Dermis microvascular lymphatic vessel endothelial cell (primary cell): ENCODE data around the gene NAXE. TPM values are rescaled to one million over a fixed set of nuclear protein-coding genes. Genes with fewer than 3 reads are reported as not detected.
"Not testable (repeated sequence)": the region's sequence is repeated elsewhere in the genome, so short reads cannot be mapped to it uniquely, and the experiment has no call there.

Source experiments
- DNase-seq, 2 donors: peaks; one replicate each; pipeline versions ENCODE4 v3.0.0 to v3.0.0-alpha.2; 2010; ENCODE audit warnings: low read depth in 2 of 2
- total RNA-seq: library from RNA; depleted of rRNA; stranded (reverse); fragments of >200 nt; gene quantifications from 2 replicates; pipeline ENCODE4 v1.2.1, GENCODE V29; 2014

The NAXE gene
- total RNA-seq, 1 donor from 2014 or later: 55.3 TPM

DNA sequence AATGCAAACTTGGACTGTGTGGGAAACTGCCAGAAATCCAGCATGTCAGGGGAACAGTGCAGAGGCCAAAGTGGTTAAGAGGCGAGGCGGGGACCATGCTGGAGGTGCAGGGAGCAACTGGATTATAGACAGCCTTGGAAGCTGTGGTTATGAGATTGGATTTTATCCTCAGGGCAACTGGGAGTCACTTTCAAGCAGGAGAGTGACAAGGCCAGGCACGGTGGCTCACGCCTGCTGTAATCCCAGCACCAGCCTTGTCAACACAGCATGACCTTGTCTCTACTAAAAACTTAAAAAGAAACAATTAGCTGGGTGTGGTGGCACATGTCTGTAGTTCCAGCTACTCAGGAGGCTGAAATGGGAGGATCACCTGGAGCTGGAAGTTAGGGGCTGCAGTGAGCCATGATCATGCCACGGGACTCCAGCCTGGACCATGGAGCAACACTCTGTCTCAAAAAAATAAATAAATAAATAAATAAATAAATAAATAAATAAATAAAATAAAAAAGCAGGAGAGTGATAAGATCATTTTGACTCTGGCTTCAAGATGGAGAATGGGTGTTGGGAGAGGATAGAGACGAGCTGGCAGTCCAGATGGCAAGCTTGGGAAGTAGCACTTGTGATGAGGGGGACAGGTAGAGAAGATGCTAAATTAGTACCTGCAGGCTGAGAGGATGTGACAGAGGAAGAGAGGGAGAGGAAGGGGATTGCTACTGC is 31.2 kb downstream of the NAXE start:
- no peak for DNase-seq

- DNase-seq: peak in 1 of 2 donors; percentile 57
These were observed 32.6 kb downstream of the NAXE start for GRCh38 chr1:156623946-156624813.

- DNase-seq: no peak
These were observed 33.3 kb downstream of the NAXE start for GRCh38 chr1:156624814-156625435.

- peak in 1 of 2 donors; percentile 44 for DNase-seq
These were observed 34.0 kb downstream of the NAXE start for GRCh38 chr1:156625436-156626078.

DNA sequence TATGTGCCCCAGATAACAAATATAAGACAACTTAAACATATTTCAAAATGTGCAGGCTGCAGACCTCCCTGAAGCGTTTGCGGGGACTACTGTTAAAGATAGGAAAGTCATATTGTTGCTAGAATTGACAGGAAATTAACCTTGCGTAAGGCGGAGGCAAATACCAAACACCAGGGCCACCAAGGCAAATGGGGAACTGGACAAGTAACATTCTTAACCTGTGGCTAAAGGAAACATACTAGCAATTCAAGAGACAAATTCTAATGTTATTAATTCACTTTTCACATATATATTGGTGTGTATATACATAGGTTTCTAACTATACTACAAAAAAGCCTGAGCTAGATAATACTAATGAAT is 34.5 kb downstream of the NAXE start:
- DNase-seq: no peak

DNA sequence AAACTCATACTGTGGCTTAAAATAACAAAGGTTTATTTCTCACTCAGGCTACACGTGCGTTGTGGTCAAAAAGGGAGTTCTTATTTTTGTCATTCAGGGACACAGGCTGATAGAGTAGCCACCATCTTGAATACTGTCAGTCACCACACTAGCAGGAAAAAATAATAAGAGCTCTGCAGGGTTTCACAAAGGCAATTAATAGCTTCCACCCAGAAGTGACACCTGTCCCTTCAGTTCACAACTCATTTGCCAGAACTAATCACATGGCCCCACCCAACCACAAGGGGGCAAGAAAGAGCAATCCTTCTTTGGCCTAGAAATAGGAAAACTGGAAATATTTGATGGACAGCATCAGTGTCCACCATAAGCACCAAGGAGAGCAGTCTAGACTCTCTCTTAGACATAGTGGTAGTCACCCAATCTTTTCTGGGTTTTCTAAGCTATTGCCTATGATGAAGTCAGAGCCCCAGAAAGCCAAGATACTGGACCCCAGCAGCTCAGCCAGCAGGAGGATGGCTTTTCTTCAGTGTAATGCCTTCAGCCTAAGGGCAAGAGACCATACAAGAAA is 35.8 kb downstream of the NAXE start:
- DNase-seq: peak; percentile 54 to 69

GRCh38 chr1:156629823-156630449 is 38.4 kb downstream of the NAXE start:
- DNase-seq: no peak

- not testable (repeated sequence) for DNase-seq
These were observed 39.6 kb downstream of the NAXE start for GRCh38 chr1:156631152-156631551.

DNA sequence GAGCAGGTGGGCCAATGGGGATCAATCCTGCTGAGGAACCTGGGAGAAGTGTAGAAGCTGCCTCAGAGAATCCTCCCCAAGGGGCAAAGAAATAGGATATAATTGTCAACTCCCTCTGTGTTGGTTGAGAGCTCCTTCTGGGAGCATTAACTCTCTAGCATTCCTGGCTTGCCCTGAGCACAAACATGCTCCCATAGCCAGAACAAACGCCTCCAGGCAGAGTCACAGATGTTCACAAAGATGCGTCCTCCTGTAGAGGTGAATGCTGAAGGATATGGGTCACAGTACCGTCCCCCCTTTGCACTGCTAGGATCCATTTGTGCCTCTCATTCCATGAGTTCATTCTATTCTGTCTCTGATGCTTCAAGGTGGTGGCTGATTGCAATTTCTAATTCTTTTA is 40.8 kb downstream of the NAXE start:
- no peak for DNase-seq

DNA sequence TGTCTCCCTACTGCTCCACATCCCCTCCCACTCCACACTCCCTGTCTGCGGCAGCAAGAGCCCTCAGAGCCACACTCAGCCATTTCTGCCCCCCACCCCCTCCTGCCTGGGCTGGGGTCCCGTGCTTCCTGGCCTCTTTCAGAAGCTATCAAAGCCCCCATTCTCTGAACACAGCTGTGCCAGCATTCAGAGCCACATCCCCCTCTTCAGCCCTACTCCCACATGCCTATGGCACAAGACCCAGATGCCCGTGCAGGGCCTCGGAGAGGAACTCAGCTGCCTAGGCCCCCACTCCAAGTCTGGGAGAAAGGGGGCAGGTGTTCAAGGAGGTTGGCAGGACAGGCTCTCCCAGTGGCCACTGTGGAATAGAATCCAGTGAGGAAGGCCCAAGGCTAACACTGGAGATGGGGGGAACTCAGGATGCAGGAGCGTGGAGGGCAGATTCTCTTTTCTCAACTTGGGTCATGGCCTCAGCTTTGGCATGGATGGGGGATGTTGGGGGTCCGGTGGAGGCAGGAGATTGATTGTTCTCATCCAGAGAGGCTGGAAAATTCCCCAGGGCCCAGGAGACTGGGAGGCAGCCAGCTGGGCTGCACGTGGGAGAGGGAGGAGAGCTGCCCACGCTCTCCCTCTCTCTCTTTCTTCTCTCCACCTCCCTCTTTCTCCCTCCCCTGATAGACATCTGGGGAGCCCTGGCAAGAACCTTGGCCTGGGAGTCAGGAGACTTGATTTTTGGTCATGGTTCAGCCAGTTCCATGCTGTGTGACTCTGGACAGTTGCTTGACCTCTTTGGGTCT is 46.8 kb downstream of the NAXE start:
- no peak for DNase-seq

GRCh38 chr1:156639601-156640101 is 48.1 kb downstream of the NAXE start:
- DNase-seq: no peak

GRCh38 chr1:156640842-156641706 is 49.5 kb downstream of the NAXE start:
- no peak for DNase-seq

- DNase-seq: no peak
These were observed 50.2 kb downstream of the NAXE start, which contains the start of gene BCAN for GRCh38 chr1:156641761-156642264. Gene BCAN, plus strand, starts transcription at chr1:156642117. Its CDS starts 3,938 bp downstream, at chr1:156646055.

DNA sequence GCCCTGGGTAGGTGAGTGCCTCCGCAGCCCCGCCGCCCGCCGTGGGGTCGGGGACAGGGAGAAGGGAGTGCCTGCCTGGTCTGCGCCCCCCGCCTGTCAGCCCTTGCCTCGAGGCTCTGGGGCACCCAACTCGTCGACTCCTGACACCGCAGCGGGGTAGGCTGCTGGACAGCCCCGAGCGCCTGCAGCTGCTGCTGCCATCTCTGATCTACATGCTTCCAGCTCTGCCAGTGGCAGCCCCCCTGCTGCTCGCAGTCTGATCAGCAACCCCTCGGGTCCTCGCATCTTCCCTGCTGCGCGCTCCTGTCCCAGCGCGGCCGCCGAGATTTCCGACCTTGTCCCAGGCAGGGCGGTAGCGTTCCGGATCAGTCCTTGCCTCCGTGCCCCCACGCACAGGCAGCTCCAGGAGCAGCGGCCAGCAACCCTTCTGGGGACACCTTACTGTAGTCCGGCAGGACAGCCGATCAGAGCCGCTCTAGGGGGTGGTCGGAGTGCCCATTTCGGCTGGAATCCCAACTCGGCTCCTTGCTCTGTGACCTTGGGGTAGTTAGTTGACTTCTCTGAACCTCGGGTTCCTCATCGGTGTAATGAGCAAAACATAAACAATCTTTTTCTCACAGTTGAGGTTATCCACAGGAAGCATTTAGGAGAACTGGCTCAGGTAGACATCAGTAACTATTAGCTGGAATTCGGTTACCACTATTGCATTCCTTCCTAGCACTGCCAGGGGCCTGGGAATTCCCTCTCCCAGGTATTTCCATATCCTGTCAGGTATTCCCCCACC is 50.9 kb downstream of the NAXE start:
- no peak for DNase-seq

DNA sequence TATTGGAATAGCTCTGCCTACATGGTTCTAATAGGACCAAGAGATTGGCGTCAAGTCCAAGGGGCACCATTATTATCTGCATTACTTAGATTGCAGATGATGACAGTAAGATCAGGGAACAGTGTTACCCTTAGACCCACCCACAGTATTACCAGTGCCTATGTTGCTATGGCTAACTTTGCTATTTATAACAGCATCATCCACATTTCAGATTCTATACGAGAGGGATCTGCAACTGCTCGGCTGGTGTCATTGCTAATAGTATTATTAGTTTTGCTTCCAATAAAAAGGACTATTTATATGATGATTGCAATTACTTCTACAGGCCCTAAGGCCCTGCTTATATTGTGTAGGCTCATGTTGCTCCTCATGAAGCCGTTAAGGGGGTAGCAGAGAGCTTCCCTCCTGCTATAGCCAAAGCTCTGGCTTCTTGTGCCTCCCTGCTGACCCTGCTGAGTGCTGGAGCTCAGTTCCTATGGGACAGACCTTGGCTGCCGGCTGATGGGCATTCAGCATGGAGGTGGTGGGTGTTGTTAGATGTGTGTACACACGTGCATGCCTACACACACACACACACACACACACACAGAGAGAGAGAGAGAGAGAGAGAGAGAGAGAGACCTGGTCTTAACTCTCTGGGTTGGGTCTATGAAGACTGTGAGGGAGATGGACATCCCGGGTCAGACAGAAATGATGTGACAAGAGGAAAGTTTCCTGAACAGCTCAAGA is 51.6 kb downstream of the NAXE start:
- no peak for DNase-seq

- DNase-seq: no peak
These were observed 52.2 kb downstream of the NAXE start for GRCh38 chr1:156643778-156644092.
